Activated CD4-positive, alpha-beta T cell treated with anti-CD3 and anti-CD28 coated beads, Interleukin-2, amount 50 U/mL, for 48 hours (primary cell): ENCODE measurements around the gene CACNB3.
"Not testable (repeated sequence)": the region's sequence is repeated elsewhere in the genome, so short reads cannot be mapped to it uniquely, and the experiment has no call there.

Experiments used
- DNase-seq, 2 experiments: peaks; one replicate each; pipeline ENCODE4 v3.0.0-alpha.2; 2020

The CACNB3 gene

GRCh38 chr12:48857278-48857994 is 39.1 kb downstream of the CACNB3 start:
- no peak for DNase-seq

GRCh38 chr12:48858043-48858442 is 39.7 kb downstream of the CACNB3 start:
- no peak for DNase-seq

- DNase-seq: no peak
Observed at GRCh38 chr12:48859607-48860006, 41.3 kb downstream of the CACNB3 start.

DNA sequence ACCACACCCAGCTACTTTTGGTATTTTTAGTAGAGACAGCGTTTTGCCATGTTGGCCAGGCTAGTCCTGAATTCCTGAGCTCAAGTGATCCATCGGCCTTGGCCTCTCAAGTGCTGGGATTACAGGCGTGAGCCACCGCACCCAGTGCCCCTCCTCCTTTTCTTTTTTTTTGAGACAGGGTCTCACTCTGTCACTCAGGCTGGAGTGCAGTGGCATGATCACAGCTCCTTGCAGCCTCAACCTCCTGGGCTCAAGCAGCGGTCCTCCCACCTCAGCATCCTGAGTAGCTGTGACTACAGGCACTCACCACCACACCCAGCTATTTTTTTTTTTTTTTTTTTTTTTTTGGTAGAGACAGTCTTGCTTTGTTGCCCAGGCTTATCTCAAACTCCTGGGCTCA is 41.9 kb downstream of the CACNB3 start:
- not testable (repeated sequence) for DNase-seq

DNA sequence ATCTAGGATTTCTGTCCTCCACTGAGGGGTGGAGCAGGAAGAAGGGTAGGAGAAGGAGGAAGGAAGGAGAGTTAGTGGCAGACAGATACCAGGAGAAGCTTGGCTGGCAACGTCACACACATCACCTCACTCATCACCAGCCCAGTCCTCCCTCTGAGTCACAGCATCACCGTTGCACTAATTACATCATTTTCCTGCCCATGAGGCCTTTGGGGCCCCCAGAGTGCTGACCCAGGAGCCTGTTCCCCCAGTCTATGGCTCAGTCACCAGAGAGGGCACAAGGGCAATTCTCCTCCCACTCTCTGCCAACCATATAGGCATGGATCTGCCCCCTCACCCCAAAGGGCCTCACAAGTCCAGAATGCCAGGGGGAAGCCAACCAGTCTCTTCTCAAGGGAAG is 42.8 kb downstream of the CACNB3 start:
- DNase-seq: no peak

GRCh38 chr12:48862760-48863159 is 44.5 kb downstream of the CACNB3 start:
- DNase-seq: no peak

- DNase-seq: no peak
Observed at GRCh38 chr12:48863291-48863690, 45.0 kb downstream of the CACNB3 start.

- peak; percentile 85 to 89 for DNase-seq
Observed at GRCh38 chr12:48865281-48866051, 47.2 kb downstream of the CACNB3 start, which contains the start of gene RND1. TSS of gene RND1 (minus strand) at chr12:48865870. CDS start at chr12:48865767, 103 bp downstream.

DNA sequence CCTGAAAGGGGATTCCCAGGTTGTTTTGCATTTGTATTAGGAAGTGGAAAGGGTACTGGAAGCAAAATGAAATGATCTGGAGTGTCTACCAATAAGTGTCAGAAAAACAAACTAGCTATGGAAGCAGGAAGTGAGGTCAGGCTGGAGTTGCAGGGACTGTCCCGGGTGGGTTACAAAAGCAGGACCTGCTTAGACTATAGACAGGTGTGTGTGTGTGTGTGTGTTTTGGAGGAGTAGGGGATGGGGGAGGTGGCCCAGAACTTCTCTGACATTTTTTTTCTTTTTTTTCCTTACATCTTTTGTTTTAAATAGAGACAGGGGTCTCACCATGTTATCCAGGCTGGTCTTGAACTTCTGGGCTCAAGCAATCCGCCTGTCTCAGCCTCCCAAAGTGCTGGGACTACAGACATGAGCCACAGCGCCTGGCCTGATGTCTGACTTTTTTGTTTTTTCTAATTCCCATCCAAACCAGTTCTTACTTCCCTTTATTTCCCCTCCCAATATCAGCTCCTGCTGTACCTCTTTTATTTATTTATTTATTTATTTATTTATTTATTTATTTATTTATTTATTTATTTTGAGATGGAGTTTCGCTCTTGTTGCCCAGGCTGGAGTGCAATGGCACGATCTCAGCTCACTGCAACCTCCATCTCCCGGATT is 47.9 kb downstream of the CACNB3 start:
- DNase-seq: no peak

DNA sequence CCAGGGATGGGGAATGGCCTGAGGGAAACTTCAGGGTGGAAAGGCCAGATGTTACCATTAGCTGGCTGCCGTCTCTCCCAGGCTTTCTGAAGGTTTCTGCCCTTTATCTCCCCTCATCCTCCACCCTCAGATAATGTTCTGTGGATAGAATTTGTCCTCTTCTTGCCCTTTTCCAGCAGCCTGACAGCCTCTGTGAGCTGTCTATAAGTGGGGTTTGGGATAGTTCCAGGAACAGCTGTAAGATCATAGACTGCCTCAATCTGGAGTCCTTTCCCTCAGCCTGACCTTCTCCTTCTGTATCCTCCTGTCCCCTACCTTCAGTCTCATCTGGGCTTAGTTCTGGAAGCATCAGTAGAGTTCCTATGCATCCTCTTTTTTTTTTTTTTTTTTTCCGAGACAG is 50.2 kb downstream of the CACNB3 start:
- DNase-seq: no peak

- DNase-seq: no peak
Observed at GRCh38 chr12:48869191-48869590, 50.9 kb downstream of the CACNB3 start.

DNA sequence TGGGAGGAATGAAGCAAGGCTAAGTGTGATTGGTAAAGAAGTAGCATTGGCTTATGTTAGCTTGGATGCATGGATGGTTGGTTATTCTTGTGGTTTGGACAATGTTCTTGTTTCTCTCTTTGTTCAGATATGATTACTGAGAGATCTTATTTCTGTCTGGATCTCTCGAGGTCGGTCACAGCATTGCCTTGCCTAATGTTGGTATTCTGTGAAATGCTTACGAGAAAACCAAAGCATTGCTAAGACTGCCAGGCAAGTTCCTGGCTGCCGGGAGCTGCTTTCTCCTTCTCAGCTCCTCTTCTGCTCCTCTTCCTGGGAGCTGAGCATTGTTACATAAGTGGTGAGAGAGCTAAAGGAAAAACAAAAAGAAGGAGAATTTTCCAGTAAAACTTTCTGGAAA is 54.8 kb downstream of the CACNB3 start:
- no peak for DNase-seq

DNA sequence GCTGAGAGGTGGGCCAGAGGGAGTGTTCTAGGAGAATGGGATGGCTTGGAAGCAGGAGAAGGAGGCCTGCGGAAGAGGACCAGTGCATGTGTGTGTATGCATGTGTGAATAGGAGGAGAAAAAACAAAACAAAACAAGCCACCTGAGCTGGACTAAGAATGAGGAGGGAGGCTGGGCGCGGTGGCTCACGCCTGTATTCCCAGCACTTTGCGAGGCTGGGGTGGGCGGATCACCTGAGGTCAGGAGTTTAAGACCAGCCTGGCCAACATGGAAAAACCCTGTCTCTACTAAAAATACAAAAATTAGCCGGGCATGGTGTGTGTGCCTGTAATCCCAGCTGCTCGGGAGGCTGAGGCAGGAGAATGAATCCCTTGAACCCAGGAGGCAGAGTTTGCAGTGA is 55.2 kb downstream of the CACNB3 start:
- DNase-seq: not testable (repeated sequence)

DNA sequence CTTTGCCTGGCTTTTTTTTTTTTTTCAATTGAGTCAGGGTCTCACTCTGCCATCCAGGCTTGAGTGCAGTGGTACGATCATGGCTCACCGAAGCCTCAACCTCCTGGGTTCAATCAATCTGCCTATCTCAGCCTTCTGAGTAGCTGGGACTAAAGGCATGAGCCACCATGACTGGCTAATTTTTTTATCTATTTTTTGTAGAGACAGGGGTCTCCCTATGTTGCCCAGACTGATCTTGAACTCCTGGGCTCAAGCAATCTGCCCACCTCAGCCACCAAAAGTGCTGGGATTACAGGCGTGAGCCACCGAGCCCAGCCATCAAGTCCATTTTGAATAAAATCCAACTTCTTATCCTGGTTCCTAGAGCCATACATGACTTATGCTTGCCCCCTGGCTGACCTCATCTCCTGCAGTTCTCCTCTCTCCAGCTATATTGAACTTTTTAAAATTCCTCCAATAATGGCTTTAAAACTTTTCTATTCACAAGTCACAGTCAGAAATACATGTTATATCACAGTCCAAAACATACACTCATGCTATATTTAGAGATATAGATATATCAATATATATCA is 57.7 kb downstream of the CACNB3 start:
- DNase-seq: no peak
